WTC11 (cell line): Measurements from ENCODE around the gene KIR2DL3. TPM values are rescaled to one million over a fixed set of nuclear protein-coding genes. Genes with fewer than 3 reads are reported as not detected.
"Not testable (repeated sequence)": the region's sequence is repeated elsewhere in the genome, so short reads cannot be mapped to it uniquely, and the experiment has no call there.

Experiments used
- ATAC-seq: fragments of 200-7000 bp; cut with Tn5 transposase; 2 replicates; pipeline ENCODE4 v1.10.0; 2021; ENCODE audit warnings: mild to moderate bottlenecking, moderate library complexity
- Bru-seq: library from RNA; stranded (reverse); fragments of 400-500 nt; gene quantifications from one replicate; lab custom pipeline; 2021; lab: Mats Ljungman, UMichigan
- CTCF ChIA-PET: fragments of 300-600 bp; sonication (Branson Sonifier 250); formaldehyde crosslinking; loops from one replicate; lab custom pipeline; 2021; ENCODE audit warnings: antibody characterized with exemption; lab: Charles Lee
- POLR2A ChIA-PET: fragments of 350-600 bp; sonication (Branson Sonifier 250); formaldehyde crosslinking; loops from one replicate; lab custom pipeline; 2021; ENCODE audit warnings: antibody characterized with exemption; lab: Charles Lee
- DNase-seq: peaks from one replicate; pipeline ENCODE4 v3.0.0; 2021; ENCODE audit warnings: low spot score
- H3K27ac Mint-ChIP-seq: 2 replicates; pipeline ENCODE4 v1.8.0; 2021; ENCODE audit warnings: mixed read lengths
- H3K27me3 Mint-ChIP-seq: 2 replicates; pipeline ENCODE4 v1.8.0; 2021; ENCODE audit warnings: low read depth, mild to moderate bottlenecking, moderate library complexity, mixed read lengths
- H3K36me3 Mint-ChIP-seq: 2 replicates; pipeline ENCODE4 v1.8.0; 2021; ENCODE audit warnings: mixed read lengths
- H3K4me1 Mint-ChIP-seq: 2 replicates; pipeline ENCODE4 v1.8.0; 2022; ENCODE audit warnings: mixed read lengths
- H3K4me3 Mint-ChIP-seq: 2 replicates; pipeline ENCODE4 v1.8.0; 2021; ENCODE audit warnings: mild to moderate bottlenecking, moderate library complexity, mixed read lengths
- H3K9me3 Mint-ChIP-seq: 2 replicates; pipeline ENCODE4 v1.8.0; 2021; ENCODE audit warnings: mixed read lengths
- CREB1 ChIP-seq: sonication (generic); formaldehyde crosslinking; IDR thresholded peaks from 2 replicates; pipeline ENCODE4 v1.8.0; 2023; ENCODE audit warnings: mild to moderate bottlenecking, missing genetic modification reagents
- ESRRA ChIP-seq: sonication (generic); formaldehyde crosslinking; IDR thresholded peaks from 2 replicates; pipeline ENCODE4 v1.8.1; 2022; ENCODE audit warnings: mild to moderate bottlenecking, missing genetic modification reagents, borderline replicate concordance
- FOXJ3 ChIP-seq: sonication (generic); formaldehyde crosslinking; IDR thresholded peaks from 2 replicates; pipeline ENCODE4 v1.9.0; 2021; ENCODE audit warnings: missing genetic modification reagents, mild to moderate bottlenecking, borderline replicate concordance
- FOXK1 ChIP-seq: sonication (generic); formaldehyde crosslinking; IDR thresholded peaks from 2 replicates; pipeline ENCODE4 v1.8.0; 2022; ENCODE audit warnings: mild to moderate bottlenecking, moderate library complexity, missing genetic modification reagents
- GABPB1 ChIP-seq: sonication (generic); formaldehyde crosslinking; IDR thresholded peaks from 2 replicates; pipeline ENCODE4 v1.8.1; 2023; ENCODE audit warnings: mild to moderate bottlenecking, missing genetic modification reagents
- MXD4 ChIP-seq: fragments of 250-450 bp; sonication (Bioruptor Pico); IDR thresholded peaks from 2 replicates; pipeline ENCODE4 v1.8.0; 2021; ENCODE audit warnings: mild to moderate bottlenecking, moderate library complexity, borderline replicate concordance
- NR1H2 ChIP-seq: sonication (generic); formaldehyde crosslinking; IDR thresholded peaks from 2 replicates; pipeline ENCODE4 v1.9.0; 2021; ENCODE audit warnings: mild to moderate bottlenecking, moderate library complexity, missing genetic modification reagents
- PRDM15 ChIP-seq: sonication (generic); formaldehyde crosslinking; IDR thresholded peaks from 2 replicates; pipeline ENCODE4 v1.8.0; 2022; ENCODE audit warnings: missing genetic modification reagents
- RELA ChIP-seq: sonication (generic); formaldehyde crosslinking; IDR thresholded peaks from 2 replicates; pipeline ENCODE4 v1.8.1; 2022; ENCODE audit warnings: missing genetic modification reagents, mild to moderate bottlenecking, borderline replicate concordance
- SMAD3 ChIP-seq: sonication (generic); formaldehyde crosslinking; IDR thresholded peaks from 2 replicates; pipeline ENCODE4 v1.8.0; 2022; ENCODE audit warnings: missing genetic modification reagents, mild to moderate bottlenecking, borderline replicate concordance
- SMAD4 ChIP-seq: sonication (generic); formaldehyde crosslinking; IDR thresholded peaks from 2 replicates; pipeline ENCODE4 v1.8.0; 2022; ENCODE audit warnings: mild to moderate bottlenecking, missing genetic modification reagents
- SP1 ChIP-seq: sonication (generic); formaldehyde crosslinking; conservative IDR thresholded peaks from 2 replicates; pipeline ENCODE4 v1.8.1; 2022; ENCODE audit warnings: missing genetic modification reagents
- USF2 ChIP-seq: sonication (generic); formaldehyde crosslinking; IDR thresholded peaks from 2 replicates; pipeline ENCODE4 v1.8.1; 2023; ENCODE audit warnings: mild to moderate bottlenecking, missing genetic modification reagents, moderate library complexity
- ZNF317 ChIP-seq: sonication (generic); formaldehyde crosslinking; IDR thresholded peaks from 2 replicates; pipeline ENCODE4 v1.8.1; 2023; ENCODE audit warnings: low read depth, mild to moderate bottlenecking, moderate library complexity, missing genetic modification reagents, borderline replicate concordance
- long read RNA-seq, 3 experiments: library from RNA in 1 of 3; library from capped mRNA in 1 of 3; library from polyadenylated mRNA in 1 of 3; unstranded in 2 of 3; stranded (forward) in 1 of 3; transcript quantifications; one replicate each; pipeline ENCODE4 v2.0.0, GENCODE V29; 2021
- total RNA-seq: library from RNA; stranded (reverse); gene quantifications from 3 replicates; pipeline ENCODE4 v1.2.3, GENCODE V29; 2021
- TF ChIP-seq, protein P1 (sequence below): fragments of 250-450 bp; sonication (Bioruptor Pico); IDR thresholded peaks from 2 replicates; pipeline ENCODE4 v1.9.0; 2021; ENCODE audit warnings: mild to moderate bottlenecking
- TF ChIP-seq, protein P2 (sequence below): sonication (generic); formaldehyde crosslinking; conservative IDR thresholded peaks from 2 replicates; pipeline ENCODE4 v1.8.1; 2022; ENCODE audit warnings: mild to moderate bottlenecking, missing genetic modification reagents
- TF ChIP-seq, protein P3 (sequence below): sonication (generic); formaldehyde crosslinking; conservative IDR thresholded peaks from 2 replicates; pipeline ENCODE4 v1.8.1; 2023; ENCODE audit warnings: mild to moderate bottlenecking, low read depth, missing genetic modification reagents, moderate library complexity

KIR2DL3 gene
- total RNA-seq (not detected in 3 replicates), Bru-seq, nascent RNA (not detected)
- long read RNA-seq, experiment 1 = 0 reads
- long read RNA-seq, experiment 2 = 0 reads
- long read RNA-seq, experiment 3 = 0 reads

DNA sequence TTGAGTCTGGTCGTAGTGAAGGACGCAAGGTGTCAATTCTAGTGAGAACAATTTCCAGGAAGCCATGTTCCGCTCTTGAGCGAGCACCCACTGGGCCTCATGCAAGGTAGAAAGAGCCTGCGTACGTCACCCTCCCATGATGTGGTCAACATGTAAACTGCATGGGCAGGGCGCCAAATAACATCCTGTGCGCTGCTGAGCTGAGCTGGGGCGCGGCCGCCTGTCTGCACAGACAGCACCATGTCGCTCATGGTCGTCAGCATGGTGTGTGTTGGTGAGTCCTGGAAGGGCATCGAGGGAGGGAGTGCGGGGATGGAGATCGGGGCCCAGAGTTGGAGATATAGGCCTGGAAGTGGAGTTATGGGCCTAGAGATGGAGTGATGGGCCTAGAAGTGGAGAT is at the start of gene KIR2DL3:
Gene KIR2DL3, plus strand, starts transcription at position 208 of the 400 bp plus-strand sequence. Its CDS starts 33 bp downstream, at position 241.
- H3K9me3 Mint-ChIP-seq = peaks cover 88% of the 10 kb centered on the region
- not testable (repeated sequence) for H3K4me1 Mint-ChIP-seq, H3K27ac Mint-ChIP-seq

GRCh38 chr19:54691582-54692297 is 46.6 kb upstream of the KIR2DL3 start:
- peaks cover 70% of the 10 kb centered on the region for H3K9me3 Mint-ChIP-seq
- DNase-seq = no peak
- ChIA-PET CTCF (no interaction called here), POLR2A (no interaction called here)
- no peaks in the 10 kb centered on the region for H3K4me1 Mint-ChIP-seq
- H3K27ac Mint-ChIP-seq = no peak overlapping the region
- ATAC-seq = no peak
- H3K4me3 Mint-ChIP-seq = no peak overlapping the region
- H3K27me3 Mint-ChIP-seq = peaks cover 7% of the 10 kb centered on the region; the same call in 1 of the 2 replicates
- TF ChIP-seq SMAD3 (CRISPR knock-in tag) (no peak), CREB1 (CRISPR knock-in tag) (no peak), ESRRA (CRISPR knock-in tag) (no peak), NR1H2 (CRISPR knock-in tag) (no peak)
- peaks cover 49% of the 10 kb centered on the region for H3K36me3 Mint-ChIP-seq

More for the DNA sequence above, at the start of gene KIR2DL3:
- DNase-seq, POLR2A ChIA-PET, CTCF ChIA-PET, H3K4me3 Mint-ChIP-seq, ATAC-seq: not testable (repeated sequence)
- H3K27me3 Mint-ChIP-seq = peaks cover 31% of the 10 kb centered on the region
- peaks cover 74% of the 10 kb centered on the region for H3K36me3 Mint-ChIP-seq

GRCh38 chr19:54692298-54692615 is 46.1 kb upstream of the KIR2DL3 start:
- POLR2A ChIA-PET = no interaction called here
- CTCF ChIA-PET = no interaction called here
- Mint-ChIP-seq H3K27ac (no peak overlapping the region), H3K27me3 (peaks cover 7% of the 10 kb centered on the region; the same call in 1 of the 2 replicates), H3K36me3 (peaks cover 44% of the 10 kb centered on the region), H3K9me3 (peaks cover 65% of the 10 kb centered on the region), H3K4me3 (no peak overlapping the region), H3K4me1 (no peaks in the 10 kb centered on the region)
- no peak for DNase-seq
- no peak for ATAC-seq
- TF ChIP-seq FOXJ3 (CRISPR knock-in tag) (no peak), SP1 (CRISPR knock-in tag) (no peak), FOXK1 (CRISPR knock-in tag) (no peak), RELA (CRISPR knock-in tag) (no peak), PRDM15 (CRISPR knock-in tag) (no peak), MXD4 (no peak), GABPB1 (CRISPR knock-in tag) (no peak), USF2 (CRISPR knock-in tag) (no peak), ZNF317 (CRISPR knock-in tag) (no peak), SMAD4 (CRISPR knock-in tag) (no peak)
- TF ChIP-seq, protein P1, sequence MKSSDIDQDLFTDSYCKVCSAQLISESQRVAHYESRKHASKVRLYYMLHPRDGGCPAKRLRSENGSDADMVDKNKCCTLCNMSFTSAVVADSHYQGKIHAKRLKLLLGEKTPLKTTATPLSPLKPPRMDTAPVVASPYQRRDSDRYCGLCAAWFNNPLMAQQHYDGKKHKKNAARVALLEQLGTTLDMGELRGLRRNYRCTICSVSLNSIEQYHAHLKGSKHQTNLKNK (CRISPR knock-in tag) = no peak
- TF ChIP-seq, protein P2, sequence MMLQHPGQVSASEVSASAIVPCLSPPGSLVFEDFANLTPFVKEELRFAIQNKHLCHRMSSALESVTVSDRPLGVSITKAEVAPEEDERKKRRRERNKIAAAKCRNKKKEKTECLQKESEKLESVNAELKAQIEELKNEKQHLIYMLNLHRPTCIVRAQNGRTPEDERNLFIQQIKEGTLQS (CRISPR knock-in tag) = no peak
- TF ChIP-seq, protein P3, sequence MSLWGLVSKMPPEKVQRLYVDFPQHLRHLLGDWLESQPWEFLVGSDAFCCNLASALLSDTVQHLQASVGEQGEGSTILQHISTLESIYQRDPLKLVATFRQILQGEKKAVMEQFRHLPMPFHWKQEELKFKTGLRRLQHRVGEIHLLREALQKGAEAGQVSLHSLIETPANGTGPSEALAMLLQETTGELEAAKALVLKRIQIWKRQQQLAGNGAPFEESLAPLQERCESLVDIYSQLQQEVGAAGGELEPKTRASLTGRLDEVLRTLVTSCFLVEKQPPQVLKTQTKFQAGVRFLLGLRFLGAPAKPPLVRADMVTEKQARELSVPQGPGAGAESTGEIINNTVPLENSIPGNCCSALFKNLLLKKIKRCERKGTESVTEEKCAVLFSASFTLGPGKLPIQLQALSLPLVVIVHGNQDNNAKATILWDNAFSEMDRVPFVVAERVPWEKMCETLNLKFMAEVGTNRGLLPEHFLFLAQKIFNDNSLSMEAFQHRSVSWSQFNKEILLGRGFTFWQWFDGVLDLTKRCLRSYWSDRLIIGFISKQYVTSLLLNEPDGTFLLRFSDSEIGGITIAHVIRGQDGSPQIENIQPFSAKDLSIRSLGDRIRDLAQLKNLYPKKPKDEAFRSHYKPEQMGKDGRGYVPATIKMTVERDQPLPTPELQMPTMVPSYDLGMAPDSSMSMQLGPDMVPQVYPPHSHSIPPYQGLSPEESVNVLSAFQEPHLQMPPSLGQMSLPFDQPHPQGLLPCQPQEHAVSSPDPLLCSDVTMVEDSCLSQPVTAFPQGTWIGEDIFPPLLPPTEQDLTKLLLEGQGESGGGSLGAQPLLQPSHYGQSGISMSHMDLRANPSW = no peak
